SU-DHL-6 (cell line): Measurements from ENCODE around the gene RABGGTB.

Experiments
- EZH2phosphoT487 ChIP-seq: fragments of 200-600 bp; sonication (generic), shearing (Covaris generic); conservative IDR thresholded peaks from 2 replicates; pipeline ENCODE4 v1.6.1; 2018; ENCODE audit warnings: mild to moderate bottlenecking, antibody characterized with exemption, low read length, moderate library complexity, mixed read lengths
- TF ChIP-seq, protein P1 (sequence below): fragments of 200-600 bp; sonication (generic); IDR thresholded peaks from one replicate; pipeline ENCODE4 v1.5.1; 2017; ENCODE audit warnings: antibody characterized with exemption, mild to moderate bottlenecking, low read length, moderate library complexity; ENCODE audit not compliant: insufficient read depth, poor library complexity, severe bottlenecking

GRCh38 chr1:75765697-75766355 lies 20.2 kb upstream of the RABGGTB start:
- TF ChIP-seq, protein P1, sequence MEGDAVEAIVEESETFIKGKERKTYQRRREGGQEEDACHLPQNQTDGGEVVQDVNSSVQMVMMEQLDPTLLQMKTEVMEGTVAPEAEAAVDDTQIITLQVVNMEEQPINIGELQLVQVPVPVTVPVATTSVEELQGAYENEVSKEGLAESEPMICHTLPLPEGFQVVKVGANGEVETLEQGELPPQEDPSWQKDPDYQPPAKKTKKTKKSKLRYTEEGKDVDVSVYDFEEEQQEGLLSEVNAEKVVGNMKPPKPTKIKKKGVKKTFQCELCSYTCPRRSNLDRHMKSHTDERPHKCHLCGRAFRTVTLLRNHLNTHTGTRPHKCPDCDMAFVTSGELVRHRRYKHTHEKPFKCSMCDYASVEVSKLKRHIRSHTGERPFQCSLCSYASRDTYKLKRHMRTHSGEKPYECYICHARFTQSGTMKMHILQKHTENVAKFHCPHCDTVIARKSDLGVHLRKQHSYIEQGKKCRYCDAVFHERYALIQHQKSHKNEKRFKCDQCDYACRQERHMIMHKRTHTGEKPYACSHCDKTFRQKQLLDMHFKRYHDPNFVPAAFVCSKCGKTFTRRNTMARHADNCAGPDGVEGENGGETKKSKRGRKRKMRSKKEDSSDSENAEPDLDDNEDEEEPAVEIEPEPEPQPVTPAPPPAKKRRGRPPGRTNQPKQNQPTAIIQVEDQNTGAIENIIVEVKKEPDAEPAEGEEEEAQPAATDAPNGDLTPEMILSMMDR, result no peak
- no peak for TF ChIP-seq EZH2phosphoT487
